Mesenteric fat pad (tissue), 1 donor: ENCODE results near the gene KNDC1. TPM values are rescaled to one million over a fixed set of nuclear protein-coding genes. Genes with fewer than 3 reads are reported as not detected.

Experiments used
- DNase-seq: peaks from one replicate; pipeline ENCODE4 v3.0.0-alpha.2; 2020; ENCODE audit warnings: low spot score
- total RNA-seq: library from RNA; stranded (reverse); fragmentation: NEBNext Ultra II Directional; extraction: Animal tissue kit (Norgen Biotek cat#: 25700); gene quantifications from one replicate; pipeline ENCODE4 v1.2.1, GENCODE V29; 2021
- donor health status: DM: yes; HTN: yes; CAD: no.

Gene KNDC1
- total RNA-seq, 1 donor from 2014 or later, result 0.13 TPM

- no peak for DNase-seq
These were observed 44.4 kb downstream of the KNDC1 start for GRCh38 chr10:133204226-133205015.

GRCh38 chr10:133205146-133205545 is 45.1 kb downstream of the KNDC1 start:
- no peak for DNase-seq

- no peak for DNase-seq
These were observed 46.5 kb downstream of the KNDC1 start for GRCh38 chr10:133206356-133207040.

DNA sequence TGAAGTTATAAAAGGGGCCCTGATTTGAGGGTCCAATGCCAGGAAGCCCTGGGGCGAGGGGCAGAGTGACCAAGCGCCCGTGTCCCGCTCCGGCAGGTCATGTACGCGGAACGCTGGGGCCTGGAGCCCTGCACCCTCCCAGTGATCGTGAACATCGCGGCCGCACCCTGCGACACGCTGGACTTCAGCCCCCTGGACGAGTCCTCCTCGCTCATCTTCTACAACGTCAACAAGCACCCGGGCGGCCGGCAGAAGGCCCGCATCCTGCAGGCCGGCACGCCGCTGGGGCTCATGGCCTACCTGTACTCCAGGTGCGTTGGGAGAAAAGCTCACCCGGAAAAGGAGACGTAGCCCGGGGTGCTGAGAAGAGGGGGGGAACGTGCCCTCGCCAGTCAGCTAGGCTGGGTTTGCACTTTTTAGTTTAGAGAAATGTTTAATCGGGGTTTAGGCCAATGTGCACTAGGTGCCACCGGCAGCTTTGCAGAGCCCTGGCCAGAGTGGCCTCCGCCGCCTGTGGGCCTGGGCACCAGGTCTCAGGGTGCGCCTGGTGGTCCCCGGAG is 47.1 kb downstream of the KNDC1 start:
- no peak for DNase-seq

GRCh38 chr10:133207627-133208026 is 47.6 kb downstream of the KNDC1 start:
- no peak for DNase-seq

GRCh38 chr10:133208466-133208865 is 48.4 kb downstream of the KNDC1 start:
- DNase-seq, result no peak

DNA sequence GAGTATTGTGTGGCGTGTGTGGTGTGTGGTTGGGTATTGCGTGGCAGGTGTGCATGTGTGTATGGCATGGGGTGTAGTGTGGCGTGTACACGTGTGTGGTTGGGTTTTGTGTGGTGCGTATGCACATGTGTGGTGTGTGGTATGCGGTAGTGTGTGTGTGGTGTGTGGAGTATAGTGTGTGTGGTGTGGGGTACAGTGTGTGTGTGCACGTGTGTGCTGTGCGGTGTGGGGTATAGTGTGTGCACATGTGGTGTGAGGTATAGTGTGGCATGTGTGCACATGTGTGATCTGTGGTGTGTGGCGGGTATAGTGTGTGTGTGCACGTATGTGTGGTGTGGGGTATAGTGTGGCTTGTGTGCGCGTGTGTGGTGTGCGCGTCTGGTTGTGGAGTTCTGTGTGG is 49.1 kb downstream of the KNDC1 start:
- no peak for DNase-seq

DNA sequence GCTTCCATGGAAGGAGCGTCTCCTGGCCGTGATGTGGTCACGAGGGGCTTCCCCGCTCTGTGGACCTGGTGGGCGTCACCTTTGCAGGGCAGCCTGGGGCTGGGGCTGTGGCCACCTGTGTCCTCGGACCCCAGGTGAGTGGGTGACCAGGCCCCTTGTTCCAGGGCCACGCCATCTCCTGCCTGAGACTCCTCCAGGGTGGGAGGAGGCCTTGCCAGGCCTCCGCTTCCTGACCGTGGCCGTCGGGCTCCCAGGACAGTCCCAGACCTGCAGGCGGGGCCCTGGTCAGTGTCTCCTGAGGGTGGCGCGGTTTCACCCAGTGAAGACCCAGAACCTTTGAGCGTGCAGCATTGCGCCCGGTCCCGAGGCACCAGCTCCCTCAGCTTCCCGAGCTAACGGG is 49.6 kb downstream of the KNDC1 start:
- no peak for DNase-seq

- no peak for DNase-seq
These were observed 50.5 kb downstream of the KNDC1 start for GRCh38 chr10:133210398-133211140.

- no peak for DNase-seq
These were observed 51.3 kb downstream of the KNDC1 start for GRCh38 chr10:133211141-133211830.

- DNase-seq, result no peak
These were observed 52.2 kb downstream of the KNDC1 start for GRCh38 chr10:133211959-133212852.

- no peak for DNase-seq
These were observed 53.0 kb downstream of the KNDC1 start for GRCh38 chr10:133212853-133213494.

- no peak for DNase-seq
These were observed 53.8 kb downstream of the KNDC1 start for GRCh38 chr10:133213641-133214467.

- DNase-seq, result no peak
These were observed 54.7 kb downstream of the KNDC1 start for GRCh38 chr10:133214468-133215410.

DNA sequence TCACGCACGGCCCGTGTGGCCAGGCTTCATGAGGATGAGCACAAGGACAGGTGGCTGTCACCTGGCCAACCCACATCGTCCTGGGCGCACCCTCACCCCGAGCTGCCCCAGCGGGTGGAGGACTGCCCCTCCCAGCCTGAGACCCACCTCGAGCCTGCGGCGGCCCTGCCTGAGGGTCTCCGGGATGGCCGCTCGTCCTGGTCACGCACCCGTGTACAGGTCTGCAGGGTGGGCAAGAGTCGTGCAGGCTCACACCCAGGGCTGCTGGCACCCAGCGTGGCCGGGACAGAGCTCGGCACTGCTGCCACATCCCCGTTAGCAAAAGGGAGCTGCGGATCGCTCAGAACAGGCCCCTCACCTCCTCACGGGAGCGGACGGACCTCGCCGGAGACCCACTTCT is 55.6 kb downstream of the KNDC1 start:
- DNase-seq, result no peak

- no peak for DNase-seq
These were observed 56.8 kb downstream of the KNDC1 start for GRCh38 chr10:133216776-133217175.

DNA sequence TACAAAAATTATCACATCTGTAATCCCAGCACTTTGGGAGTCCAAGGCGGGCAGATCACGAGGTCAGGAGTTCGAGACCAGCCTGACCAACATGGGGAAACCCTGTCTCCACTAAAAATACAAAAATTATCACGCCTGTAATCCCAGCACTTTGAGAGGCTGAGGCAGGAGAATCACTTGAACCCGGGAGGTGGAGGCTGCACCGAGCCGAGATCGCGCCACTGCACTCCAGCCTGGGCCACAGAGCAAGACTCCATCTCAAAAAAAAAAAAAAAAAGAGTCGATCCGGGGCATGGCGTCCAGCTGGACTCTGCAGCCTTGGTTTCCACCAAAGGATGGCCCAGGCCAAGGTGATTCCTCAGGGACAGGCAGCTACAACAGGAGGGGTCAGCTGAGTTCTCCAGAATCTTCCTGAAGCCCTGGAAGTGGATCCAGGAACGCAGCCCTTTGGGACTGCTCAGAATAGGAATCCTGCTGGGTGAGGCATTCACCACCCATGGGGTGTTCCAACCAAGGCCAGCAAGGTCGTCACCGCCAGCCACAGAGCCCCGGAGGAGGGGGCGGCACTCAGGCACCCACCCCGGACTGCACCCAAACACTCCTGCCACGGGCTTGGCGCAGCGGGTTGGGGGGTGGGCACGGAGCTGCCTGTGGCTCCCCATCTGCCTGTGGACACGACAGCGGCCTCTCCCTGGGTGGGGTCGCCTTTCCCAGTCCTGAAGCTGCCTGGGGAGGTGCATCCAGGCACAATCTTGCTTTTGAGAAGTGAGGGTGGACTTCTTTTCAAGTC is 58.0 kb downstream of the KNDC1 start:
- DNase-seq, result no peak
